ENCODE data around the gene LRRN3. TPM values are rescaled to one million over a fixed set of nuclear protein-coding genes. Genes with fewer than 3 reads are reported as not detected.

LRRN3 gene
- total RNA-seq, 4 donors from 2014 or later = 0.39 to 1.3 (median 0.61) TPM

- TF ChIP-seq POLR2A (IDR thresholded peaks at IDR 0.05; ENCODE audit: low read depth) = no peak
- TF ChIP-seq CTCF (IDR thresholded peaks at IDR 0.05) = no peak
- TF ChIP-seq POLR2AphosphoS5 (IDR thresholded peaks at IDR 0.05) = no peak
- no peak for TF ChIP-seq EP300 (IDR thresholded peaks at IDR 0.05)
- intact Hi-C loops (cut with DNase I) = loop anchor here (2.0 to 10.0 kb wide), 2 partner anchors 395 to 473 kb away; partner anchors contain the start of gene IMMP2L
- Histone ChIP-seq H3K4me3 (peak overlapping the region; percentile 46 to 55 (median 48)), H3K4me1 (peaks cover 6 to 38% (median 33%) of the 10 kb centered on the region in 4 donors), H3K27ac (replicated peaks in 1 of 4) (peak overlapping the region in 1 of 4 donors; percentile 16), H3K36me3 (no peaks in the 10 kb centered on the region), H3K9me3 (no peaks in the 10 kb centered on the region), H3K27me3 (no peaks in the 10 kb centered on the region)
- no peak for DNase-seq (ENCODE audit: extremely low spot score)
- 22% methylated on average over 3 of the region's 3 CpGs for WGBS
Measured at GRCh38 chr7:111091593-111092358, 849 bp downstream of the LRRN3 start.

GRCh38 chr7:111092406-111093236 is 1.7 kb downstream of the LRRN3 start:
- Histone ChIP-seq H3K36me3 (no peaks in the 10 kb centered on the region), H3K4me1 (peaks cover 6 to 39% (median 33%) of the 10 kb centered on the region in 4 donors), H3K9me3 (no peaks in the 10 kb centered on the region), H3K27me3 (no peaks in the 10 kb centered on the region), H3K4me3 (peak overlapping the region; percentile 46 to 55 (median 48)), H3K27ac (replicated peaks in 1 of 4) (no peak overlapping the region)
- intact Hi-C loops (cut with DNase I) = loop anchor here (10.0 kb wide), 1 partner anchor 472 kb away; the partner anchor contains the start of gene IMMP2L
- WGBS = 42% methylated on average over 2 of the region's 2 CpGs
- no peak for TF ChIP-seq EP300 (IDR thresholded peaks at IDR 0.05)
- TF ChIP-seq POLR2AphosphoS5 (IDR thresholded peaks at IDR 0.05) = no peak
- TF ChIP-seq CTCF (IDR thresholded peaks at IDR 0.05) = no peak
- no peak for TF ChIP-seq POLR2A (IDR thresholded peaks at IDR 0.05; ENCODE audit: low read depth)
- DNase-seq (ENCODE audit: extremely low spot score) = no peak

GRCh38 chr7:111093496-111093895 is 2.6 kb downstream of the LRRN3 start:
- TF ChIP-seq POLR2A (IDR thresholded peaks at IDR 0.05; ENCODE audit: low read depth) = no peak
- no peak for TF ChIP-seq CTCF (IDR thresholded peaks at IDR 0.05)
- no peak for TF ChIP-seq EP300 (IDR thresholded peaks at IDR 0.05)
- no peak for TF ChIP-seq POLR2AphosphoS5 (IDR thresholded peaks at IDR 0.05)
- no peaks in the 10 kb centered on the region for H3K9me3 ChIP-seq
- no peaks in the 10 kb centered on the region for H3K27me3 ChIP-seq
- H3K27ac ChIP-seq (replicated peaks in 1 of 4) = no peak overlapping the region
- no peak for DNase-seq (ENCODE audit: extremely low spot score)
- peaks cover 6 to 44% (median 39%) of the 10 kb centered on the region in 4 donors for H3K4me1 ChIP-seq
- 85% methylated on average over 4 of the region's 4 CpGs for WGBS
- no peaks in the 10 kb centered on the region for H3K36me3 ChIP-seq
- no peak overlapping the region for H3K4me3 ChIP-seq
- intact Hi-C loops (cut with DNase I) = loop anchor here (10.0 kb wide), 1 partner anchor 471 kb away; the partner anchor contains the start of gene IMMP2L

GRCh38 chr7:111094419-111094818 is 3.5 kb downstream of the LRRN3 start:
- Histone ChIP-seq H3K27me3 (no peaks in the 10 kb centered on the region), H3K27ac (replicated peaks in 1 of 4) (no peak overlapping the region), H3K36me3 (no peaks in the 10 kb centered on the region), H3K9me3 (no peaks in the 10 kb centered on the region), H3K4me3 (no peak overlapping the region), H3K4me1 (peaks cover 6 to 46% (median 39%) of the 10 kb centered on the region in 4 donors)
- TF ChIP-seq CTCF (IDR thresholded peaks at IDR 0.05) (no peak), EP300 (IDR thresholded peaks at IDR 0.05) (no peak), POLR2AphosphoS5 (IDR thresholded peaks at IDR 0.05) (no peak), POLR2A (IDR thresholded peaks at IDR 0.05; ENCODE audit: low read depth) (no peak)
- WGBS = 64% methylated on average over 1 of the region's 1 CpG
- intact Hi-C loops (cut with DNase I) = loop anchor here (10.0 kb wide), 1 partner anchor 470 kb away; the partner anchor contains the start of gene IMMP2L
- no peak for DNase-seq (ENCODE audit: extremely low spot score)

Data from esophagus muscularis mucosa (tissue), 4 donors.